ENCODE results near the gene PHYKPL.
"Not testable (repeated sequence)": the region's sequence is repeated elsewhere in the genome, so short reads cannot be mapped to it uniquely, and the experiment has no call there.

PHYKPL gene

DNA sequence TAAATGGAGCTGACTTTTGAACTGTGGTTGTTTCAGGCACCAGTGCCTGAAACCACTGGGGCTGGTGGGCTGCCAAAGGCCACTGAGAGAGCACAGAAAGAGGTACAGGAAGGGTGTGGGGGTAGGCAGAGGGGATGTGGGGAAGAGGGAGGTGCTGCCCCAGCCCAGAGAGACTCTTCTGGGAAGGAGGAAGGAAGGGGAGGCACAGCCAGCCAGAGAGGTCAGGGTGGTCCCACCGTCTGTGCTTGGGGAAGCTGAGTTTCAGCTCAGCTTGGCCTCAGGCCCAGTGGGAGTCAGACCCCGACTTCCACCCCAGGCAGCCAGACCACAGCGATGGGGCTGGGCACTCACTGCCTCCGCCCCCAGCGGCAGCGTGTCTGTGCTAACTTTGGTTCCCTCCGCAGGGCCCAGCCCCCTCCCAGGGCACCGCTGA lies 8.6 kb upstream of the PHYKPL start:
- no peak overlapping the region for H2BK5ac ChIP-seq (ENCODE audit: low read depth, low read length, poor library complexity, severe bottlenecking)
- H3K14ac ChIP-seq (ENCODE audit: low read length in 2 of 2), result no peak overlapping the region
- H3K9me3 ChIP-seq (ENCODE audit: control insufficient read depth, low read length), result no peaks in the 10 kb centered on the region
- no peak overlapping the region for H3K23ac ChIP-seq (ENCODE audit: low read length in 2 of 2)
- 82% methylated on average over 8 of the region's 8 CpGs for WGBS
- H4K8ac ChIP-seq (ENCODE audit: low read length), result no peak overlapping the region
- DNase-seq, result no peak
- H3K27ac ChIP-seq (ENCODE audit: low read length, poor library complexity, severe bottlenecking), result no peak overlapping the region
- no peak overlapping the region for H2BK15ac ChIP-seq (ENCODE audit: low read depth, poor library complexity, severe bottlenecking)
- H3K27me3 ChIP-seq (ENCODE audit: control insufficient read depth in 1 of 2, insufficient read depth in 1 of 2, low read length in 2 of 2), result peaks cover 0 to 13% of the 10 kb centered on the region in 2 experiments
- peaks cover 4% of the 10 kb centered on the region for H3K4me1 ChIP-seq (ENCODE audit: control insufficient read depth, insufficient read depth, low read depth, low read length)
- H3K18ac ChIP-seq (ENCODE audit: low read depth in 1 of 2, low read length in 2 of 2), result no peak overlapping the region
- H2AFZ ChIP-seq (ENCODE audit: low read depth, low read length), result no peak overlapping the region
- no peaks in the 10 kb centered on the region for H3K79me1 ChIP-seq (replicated peaks; ENCODE audit: low read length, poor library complexity, severe bottlenecking)
- no peak overlapping the region for H3K4me3 ChIP-seq (ENCODE audit: insufficient read depth in 1 of 2, low read depth in 1 of 2, low read length in 2 of 2)
- no peak overlapping the region for H3K9ac ChIP-seq (ENCODE audit: low read length)
- H3K4ac ChIP-seq (ENCODE audit: low read depth in 1 of 2, low read length in 2 of 2), result no peak overlapping the region
- no peak overlapping the region for H4K91ac ChIP-seq (ENCODE audit: low read length)
- no peak overlapping the region for H2BK12ac ChIP-seq (ENCODE audit: low read length in 2 of 2)
- H3K4me2 ChIP-seq (ENCODE audit: low read length, poor library complexity, severe bottlenecking), result no peak overlapping the region
- no peak overlapping the region for H2BK120ac ChIP-seq (ENCODE audit: low read depth, low read length)
- no peak overlapping the region for H2AK5ac ChIP-seq (ENCODE audit: low read length, severe bottlenecking)
- H3K36me3 ChIP-seq (ENCODE audit: control insufficient read depth in 1 of 2, insufficient read depth in 2 of 2, low read depth in 1 of 2, low read length in 2 of 2), result no peaks in the 10 kb centered on the region

DNA sequence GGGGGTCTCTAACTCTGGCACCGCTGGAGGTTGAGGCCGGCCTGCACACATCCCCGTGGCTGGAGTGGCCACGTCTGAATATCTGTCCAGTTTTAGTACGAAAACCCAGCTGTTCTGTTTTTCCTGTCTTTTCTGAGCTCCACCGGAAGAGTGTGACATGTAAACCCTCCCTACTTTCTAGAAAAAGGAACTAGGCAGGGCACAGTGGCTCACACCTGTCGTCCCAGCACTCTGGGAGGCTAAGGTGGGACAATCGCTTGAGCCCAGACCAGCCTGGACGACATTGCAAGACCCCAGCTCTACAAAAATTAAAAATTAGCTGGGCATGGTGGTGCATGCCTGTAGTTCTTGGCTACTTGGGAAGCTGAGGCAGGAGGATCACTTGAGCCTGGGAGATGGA lies 8.2 kb upstream of the PHYKPL start:
- H2BK12ac ChIP-seq (ENCODE audit: low read length in 2 of 2), result no peak overlapping the region
- DNase-seq, result no peak
- no peaks in the 10 kb centered on the region for H3K36me3 ChIP-seq (ENCODE audit: control insufficient read depth in 1 of 2, insufficient read depth in 2 of 2, low read depth in 1 of 2, low read length in 2 of 2)
- H3K4ac ChIP-seq (ENCODE audit: low read depth in 1 of 2, low read length in 2 of 2), result no peak overlapping the region
- 94% methylated on average over 9 of the region's 9 CpGs for WGBS
- H3K27ac ChIP-seq (ENCODE audit: low read length, poor library complexity, severe bottlenecking), result no peak overlapping the region
- no peak overlapping the region for H3K18ac ChIP-seq (ENCODE audit: low read depth in 1 of 2, low read length in 2 of 2)
- H2AK5ac ChIP-seq (ENCODE audit: low read length, severe bottlenecking), result no peak overlapping the region
- H3K79me1 ChIP-seq (replicated peaks; ENCODE audit: low read length, poor library complexity, severe bottlenecking), result no peaks in the 10 kb centered on the region
- H2BK5ac ChIP-seq (ENCODE audit: low read depth, low read length, poor library complexity, severe bottlenecking), result no peak overlapping the region
- no peak overlapping the region for H3K14ac ChIP-seq (ENCODE audit: low read length in 2 of 2)
- no peaks in the 10 kb centered on the region for H3K9me3 ChIP-seq (ENCODE audit: control insufficient read depth, low read length)
- no peak overlapping the region for H4K91ac ChIP-seq (ENCODE audit: low read length)
- no peak overlapping the region for H4K8ac ChIP-seq (ENCODE audit: low read length)
- no peak overlapping the region for H3K9ac ChIP-seq (ENCODE audit: low read length)
- H3K23ac ChIP-seq (ENCODE audit: low read length in 2 of 2), result no peak overlapping the region
- no peak overlapping the region for H3K4me2 ChIP-seq (ENCODE audit: low read length, poor library complexity, severe bottlenecking)
- no peak overlapping the region for H2AFZ ChIP-seq (ENCODE audit: low read depth, low read length)
- no peak overlapping the region for H3K4me3 ChIP-seq (ENCODE audit: insufficient read depth in 1 of 2, low read depth in 1 of 2, low read length in 2 of 2)
- H2BK15ac ChIP-seq (ENCODE audit: low read depth, poor library complexity, severe bottlenecking), result no peak overlapping the region
- H3K4me1 ChIP-seq (ENCODE audit: control insufficient read depth, insufficient read depth, low read depth, low read length), result peaks cover 4% of the 10 kb centered on the region
- H3K27me3 ChIP-seq (ENCODE audit: control insufficient read depth in 1 of 2, insufficient read depth in 1 of 2, low read length in 2 of 2), result peaks cover 0 to 8% of the 10 kb centered on the region in 2 experiments
- no peak overlapping the region for H2BK120ac ChIP-seq (ENCODE audit: low read depth, low read length)

DNA sequence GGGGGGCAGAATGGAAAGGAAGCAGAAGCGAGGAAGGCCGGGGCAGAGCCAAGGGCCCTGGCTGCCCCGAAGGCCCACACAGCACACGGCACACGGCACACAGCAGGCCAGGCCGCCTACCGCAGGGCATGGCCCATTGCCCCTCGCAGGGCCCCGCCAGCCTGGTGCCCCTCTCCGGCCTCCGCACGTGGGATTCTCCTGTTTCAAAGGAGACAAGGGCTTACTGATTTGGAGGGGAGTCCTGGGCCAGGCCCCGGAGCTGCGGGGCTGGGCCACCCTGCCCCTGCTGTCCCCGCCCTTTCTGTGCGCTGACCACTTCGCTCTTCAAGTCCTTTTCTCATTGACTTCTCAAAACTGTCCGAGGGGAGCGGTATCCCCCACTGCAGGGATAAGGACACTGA lies 7.7 kb upstream of the PHYKPL start:
- Histone ChIP-seq H2BK12ac (ENCODE audit: low read length in 2 of 2) (no peak overlapping the region), H3K18ac (ENCODE audit: low read depth in 1 of 2, low read length in 2 of 2) (no peak overlapping the region), H3K36me3 (ENCODE audit: control insufficient read depth in 1 of 2, insufficient read depth in 2 of 2, low read depth in 1 of 2, low read length in 2 of 2) (no peaks in the 10 kb centered on the region), H3K4me1 (ENCODE audit: control insufficient read depth, insufficient read depth, low read depth, low read length) (peaks cover 4% of the 10 kb centered on the region), H2BK5ac (ENCODE audit: low read depth, low read length, poor library complexity, severe bottlenecking) (no peak overlapping the region), H2AK5ac (ENCODE audit: low read length, severe bottlenecking) (no peak overlapping the region), H3K27ac (ENCODE audit: low read length, poor library complexity, severe bottlenecking) (no peak overlapping the region), H4K91ac (ENCODE audit: low read length) (no peak overlapping the region), H3K4ac (ENCODE audit: low read depth in 1 of 2, low read length in 2 of 2) (no peak overlapping the region), H3K23ac (ENCODE audit: low read length in 2 of 2) (no peak overlapping the region), H3K9me3 (ENCODE audit: control insufficient read depth, low read length) (no peaks in the 10 kb centered on the region), H3K4me2 (ENCODE audit: low read length, poor library complexity, severe bottlenecking) (no peak overlapping the region), H3K9ac (ENCODE audit: low read length) (no peak overlapping the region), H3K4me3 (ENCODE audit: insufficient read depth in 1 of 2, low read depth in 1 of 2, low read length in 2 of 2) (no peak overlapping the region), H2BK120ac (ENCODE audit: low read depth, low read length) (no peak overlapping the region), H3K14ac (ENCODE audit: low read length in 2 of 2) (no peak overlapping the region), H2BK15ac (ENCODE audit: low read depth, poor library complexity, severe bottlenecking) (no peak overlapping the region), H2AFZ (ENCODE audit: low read depth, low read length) (no peak overlapping the region), H3K79me1 (replicated peaks; ENCODE audit: low read length, poor library complexity, severe bottlenecking) (no peaks in the 10 kb centered on the region), H4K8ac (ENCODE audit: low read length) (no peak overlapping the region), H3K27me3 (ENCODE audit: control insufficient read depth in 1 of 2, insufficient read depth in 1 of 2, low read length in 2 of 2) (peaks cover 0 to 4% of the 10 kb centered on the region in 2 experiments)
- WGBS, result 90% methylated on average over 19 of the region's 19 CpGs
- DNase-seq, result no peak

DNA sequence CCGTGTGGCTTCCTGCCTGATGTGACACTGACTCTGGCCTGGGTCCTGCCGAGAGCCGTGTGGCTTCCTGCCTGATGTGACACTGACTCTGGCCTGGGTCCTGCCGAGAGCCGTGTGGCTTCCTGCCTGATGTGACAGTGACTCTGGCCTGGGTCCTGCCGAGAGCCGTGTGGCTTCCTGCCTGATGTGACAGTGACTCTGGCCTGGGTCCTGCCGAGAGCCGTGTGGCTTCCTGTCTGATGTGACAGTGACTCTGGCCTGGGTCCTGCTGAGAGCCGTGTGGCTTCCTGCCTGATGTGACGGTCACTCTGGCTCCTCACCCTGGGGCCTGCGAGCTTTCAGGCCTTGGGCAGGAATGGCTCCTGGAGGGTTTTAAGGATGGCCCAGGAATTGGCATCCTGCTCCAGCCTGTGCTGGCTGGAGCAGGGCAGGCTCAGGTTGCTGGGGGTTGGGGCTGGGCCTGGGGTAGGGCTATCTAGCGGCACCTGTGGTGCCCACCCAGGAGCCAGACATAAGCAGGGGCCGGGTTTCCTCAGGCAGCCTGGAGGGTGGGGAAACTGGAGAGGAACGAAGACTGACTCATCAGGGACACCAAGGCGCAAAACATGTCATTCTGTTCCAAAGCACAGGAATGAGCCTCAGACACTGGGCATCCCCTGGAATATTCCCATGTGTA lies 7.2 kb upstream of the PHYKPL start:
- not testable (repeated sequence) for DNase-seq; H4K91ac ChIP-seq (ENCODE audit: low read length); H3K14ac ChIP-seq (ENCODE audit: low read length in 2 of 2); H2BK12ac ChIP-seq (ENCODE audit: low read length in 2 of 2); H2BK15ac ChIP-seq (ENCODE audit: low read depth, poor library complexity, severe bottlenecking); H4K8ac ChIP-seq (ENCODE audit: low read length); H3K4me3 ChIP-seq (ENCODE audit: insufficient read depth in 1 of 2, low read depth in 1 of 2, low read length in 2 of 2); H2BK5ac ChIP-seq (ENCODE audit: low read depth, low read length, poor library complexity, severe bottlenecking); H3K23ac ChIP-seq (ENCODE audit: low read length in 2 of 2); H3K27me3 ChIP-seq (ENCODE audit: control insufficient read depth in 1 of 2, insufficient read depth in 1 of 2, low read length in 2 of 2); H3K79me1 ChIP-seq (replicated peaks; ENCODE audit: low read length, poor library complexity, severe bottlenecking); H3K4me2 ChIP-seq (ENCODE audit: low read length, poor library complexity, severe bottlenecking); H3K4me1 ChIP-seq (ENCODE audit: control insufficient read depth, insufficient read depth, low read depth, low read length); H2BK120ac ChIP-seq (ENCODE audit: low read depth, low read length); H3K36me3 ChIP-seq (ENCODE audit: control insufficient read depth in 1 of 2, insufficient read depth in 2 of 2, low read depth in 1 of 2, low read length in 2 of 2); H2AFZ ChIP-seq (ENCODE audit: low read depth, low read length); H3K27ac ChIP-seq (ENCODE audit: low read length, poor library complexity, severe bottlenecking); H3K9me3 ChIP-seq (ENCODE audit: control insufficient read depth, low read length); H3K18ac ChIP-seq (ENCODE audit: low read depth in 1 of 2, low read length in 2 of 2); H3K9ac ChIP-seq (ENCODE audit: low read length); H2AK5ac ChIP-seq (ENCODE audit: low read length, severe bottlenecking); H3K4ac ChIP-seq (ENCODE audit: low read depth in 1 of 2, low read length in 2 of 2)
- WGBS, result 50% methylated on average over 10 of the region's 16 CpGs

All from mesenchymal stem cell (in vitro differentiated cells and primary cell).